Measurements from ENCODE around the gene VPS13C. TPM values are rescaled to one million over a fixed set of nuclear protein-coding genes. Genes with fewer than 3 reads are reported as not detected.

VPS13C gene
- total RNA-seq, 1 experiment from 2014 or later = 47.3 TPM

DNA sequence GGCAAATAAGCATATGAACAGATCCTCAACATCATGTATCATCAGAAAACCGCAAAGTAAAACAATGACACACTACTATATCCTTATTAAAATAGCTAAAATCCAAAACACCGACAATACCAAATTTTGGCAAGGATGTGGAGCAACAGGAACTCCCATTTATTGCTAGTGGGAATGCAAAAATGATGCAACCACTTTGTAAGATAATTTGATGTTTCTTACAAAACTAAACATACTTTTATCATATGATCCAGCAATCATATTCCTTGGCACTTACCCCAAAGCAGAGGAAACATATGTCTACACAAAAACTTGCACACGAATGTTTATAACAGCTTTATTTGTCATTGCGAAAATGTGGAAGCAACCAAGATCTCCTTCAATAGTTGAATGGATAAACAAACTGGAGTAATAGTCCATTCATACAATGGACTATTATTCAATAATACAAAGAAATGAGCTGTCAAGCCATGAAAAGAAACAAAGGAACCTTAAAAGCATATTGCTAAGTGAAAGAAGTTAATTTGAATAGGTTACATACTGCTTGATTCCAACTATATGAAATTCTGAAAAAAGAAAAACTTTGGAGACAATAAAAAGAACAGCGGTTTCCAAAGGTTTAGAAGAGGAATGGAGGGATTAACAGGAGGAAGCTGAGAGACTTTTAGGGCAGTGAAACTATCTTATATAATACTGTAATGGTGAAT, 172.0 kb downstream of the VPS13C start:
- Histone ChIP-seq H3K27me3 (ENCODE audit: control insufficient read depth, insufficient read depth, low read length) (no peaks in the 10 kb centered on the region), H3K9me3 (ENCODE audit: control insufficient read depth, insufficient read depth, low read depth, low read length) (peaks cover 4% of the 10 kb centered on the region; the same call in 1 of the 2 replicates), H3K36me3 (ENCODE audit: control insufficient read depth, insufficient read depth, low read length) (no peaks in the 10 kb centered on the region), H3K27ac (ENCODE audit: low read length) (no peak overlapping the region), H3K4me3 (ENCODE audit: low read depth in 2 of 2, low read length in 2 of 2) (no peak overlapping the region), H3K4me1 (ENCODE audit: control insufficient read depth, insufficient read depth, low read length) (no peaks in the 10 kb centered on the region)
- DNase-seq (ENCODE audit: low read depth, low spot score) = no peak
- TF ChIP-seq POLR2AphosphoS5 (IDR thresholded peaks at IDR 0.05; ENCODE audit: low read depth, low read length) (no peak), CTCF (IDR thresholded peaks at IDR 0.05) (no peak), SIN3A (IDR thresholded peaks at IDR 0.05; ENCODE audit: borderline replicate concordance, insufficient read depth, low read depth, low read length) (no peak), TCF7L2 (IDR thresholded peaks at IDR 0.05; ENCODE audit: low read depth, low read length) (no peak)
- TF ChIP-seq, protein P1, sequence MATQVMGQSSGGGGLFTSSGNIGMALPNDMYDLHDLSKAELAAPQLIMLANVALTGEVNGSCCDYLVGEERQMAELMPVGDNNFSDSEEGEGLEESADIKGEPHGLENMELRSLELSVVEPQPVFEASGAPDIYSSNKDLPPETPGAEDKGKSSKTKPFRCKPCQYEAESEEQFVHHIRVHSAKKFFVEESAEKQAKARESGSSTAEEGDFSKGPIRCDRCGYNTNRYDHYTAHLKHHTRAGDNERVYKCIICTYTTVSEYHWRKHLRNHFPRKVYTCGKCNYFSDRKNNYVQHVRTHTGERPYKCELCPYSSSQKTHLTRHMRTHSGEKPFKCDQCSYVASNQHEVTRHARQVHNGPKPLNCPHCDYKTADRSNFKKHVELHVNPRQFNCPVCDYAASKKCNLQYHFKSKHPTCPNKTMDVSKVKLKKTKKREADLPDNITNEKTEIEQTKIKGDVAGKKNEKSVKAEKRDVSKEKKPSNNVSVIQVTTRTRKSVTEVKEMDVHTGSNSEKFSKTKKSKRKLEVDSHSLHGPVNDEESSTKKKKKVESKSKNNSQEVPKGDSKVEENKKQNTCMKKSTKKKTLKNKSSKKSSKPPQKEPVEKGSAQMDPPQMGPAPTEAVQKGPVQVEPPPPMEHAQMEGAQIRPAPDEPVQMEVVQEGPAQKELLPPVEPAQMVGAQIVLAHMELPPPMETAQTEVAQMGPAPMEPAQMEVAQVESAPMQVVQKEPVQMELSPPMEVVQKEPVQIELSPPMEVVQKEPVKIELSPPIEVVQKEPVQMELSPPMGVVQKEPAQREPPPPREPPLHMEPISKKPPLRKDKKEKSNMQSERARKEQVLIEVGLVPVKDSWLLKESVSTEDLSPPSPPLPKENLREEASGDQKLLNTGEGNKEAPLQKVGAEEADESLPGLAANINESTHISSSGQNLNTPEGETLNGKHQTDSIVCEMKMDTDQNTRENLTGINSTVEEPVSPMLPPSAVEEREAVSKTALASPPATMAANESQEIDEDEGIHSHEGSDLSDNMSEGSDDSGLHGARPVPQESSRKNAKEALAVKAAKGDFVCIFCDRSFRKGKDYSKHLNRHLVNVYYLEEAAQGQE (IDR thresholded peaks at IDR 0.05; ENCODE audit: insufficient read depth in 1 of 2, low read depth in 2 of 2, low read length in 1 of 2) = no peak
- ChIA-PET CTCF (no interaction called here), POLR2A (interaction anchor here (0.7 kb wide), 1 partner anchor 123 kb away, joined by 3 read pairs; no protein-coding TSS in a partner anchor)
- intact Hi-C loops (cut with micrococcal nuclease; ENCODE audit: unreplicated experiment) (loop anchor here (2.0 kb wide), 1 partner anchor 15 kb away; no protein-coding TSS in a partner anchor), in situ Hi-C loops (cut with HindIII; ENCODE audit: low pct_unique_long_range_greater_than_20kb, low sequenced_read_pairs) (no loop called here)
- no peak for ATAC-seq
- no TSS peak for BruUV-seq (replicated peaks)

DNA sequence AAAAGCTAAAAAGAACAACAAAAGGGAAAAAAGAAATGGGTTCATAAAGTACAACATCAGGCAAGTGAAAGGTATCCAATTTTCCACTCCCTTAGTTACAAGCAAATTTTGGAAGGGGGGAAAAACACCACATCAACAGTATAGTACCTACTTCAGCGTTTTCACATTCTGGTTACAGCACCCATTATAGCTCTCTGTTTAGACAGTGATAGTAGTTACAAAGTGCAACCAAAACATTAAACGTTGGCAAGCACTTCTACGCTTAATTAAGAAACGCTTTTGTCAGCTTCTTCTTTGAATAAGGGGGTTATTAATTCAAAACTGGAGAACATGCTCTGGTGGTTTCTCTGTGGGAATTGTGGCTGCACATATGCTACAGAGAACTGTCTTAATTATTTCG, 180.2 kb downstream of the VPS13C start:
- CTCF ChIA-PET = no interaction called here
- intact Hi-C loops (cut with micrococcal nuclease; ENCODE audit: unreplicated experiment) (no loop called here), in situ Hi-C loops (cut with HindIII; ENCODE audit: low pct_unique_long_range_greater_than_20kb, low sequenced_read_pairs) (no loop called here)
- no peak overlapping the region for H3K27ac ChIP-seq (ENCODE audit: low read length)
- ATAC-seq (no peak), DNase-seq (ENCODE audit: low read depth, low spot score) (no peak)
- POLR2A ChIA-PET = no interaction called here
- no peaks in the 10 kb centered on the region for H3K27me3 ChIP-seq (ENCODE audit: control insufficient read depth, insufficient read depth, low read length)
- H3K36me3 ChIP-seq (ENCODE audit: control insufficient read depth, insufficient read depth, low read length) = peaks cover 3% of the 10 kb centered on the region; the same call in 1 of the 2 replicates
- no peaks in the 10 kb centered on the region for H3K4me1 ChIP-seq (ENCODE audit: control insufficient read depth, insufficient read depth, low read length)
- TF ChIP-seq SIN3A (IDR thresholded peaks at IDR 0.05; ENCODE audit: borderline replicate concordance, insufficient read depth, low read depth, low read length) = no peak
- no peak for TF ChIP-seq CTCF (IDR thresholded peaks at IDR 0.05)
- TF ChIP-seq, protein P1 (IDR thresholded peaks at IDR 0.05; ENCODE audit: insufficient read depth in 1 of 2, low read depth in 2 of 2, low read length in 1 of 2) = no peak
- no peak for TF ChIP-seq POLR2AphosphoS5 (IDR thresholded peaks at IDR 0.05; ENCODE audit: low read depth, low read length)
- TF ChIP-seq TCF7L2 (IDR thresholded peaks at IDR 0.05; ENCODE audit: low read depth, low read length) = no peak
- BruUV-seq (replicated peaks) = no TSS peak
- no peak overlapping the region for H3K4me3 ChIP-seq (ENCODE audit: low read depth in 2 of 2, low read length in 2 of 2)
- H3K9me3 ChIP-seq (ENCODE audit: control insufficient read depth, insufficient read depth, low read depth, low read length) = no peaks in the 10 kb centered on the region
